Activated T-cell treated with anti-CD3 and anti-CD28 coated beads, Interleukin-2, amount 50 U/mL, for 1 hour (primary cell): ENCODE results near the gene CORIN.
"Not testable (repeated sequence)": the region's sequence is repeated elsewhere in the genome, so short reads cannot be mapped to it uniquely, and the experiment has no call there.

Source experiments
- DNase-seq: peaks from one replicate; pipeline ENCODE4 v3.0.0-alpha.2; 2020

Gene CORIN

GRCh38 chr4:47551682-47552081 is 286.2 kb downstream of the CORIN start:
- no peak for DNase-seq

GRCh38 chr4:47550899-47551548 is 286.8 kb downstream of the CORIN start:
- DNase-seq = no peak

- DNase-seq = not testable (repeated sequence)
Measured at GRCh38 chr4:47550357-47550756, 287.5 kb downstream of the CORIN start.
